Suprapubic skin (tissue), 3 donors: ENCODE data around the gene RCAN2.

Experiments
- EP300 ChIP-seq: sonication (generic); formaldehyde crosslinking; IDR thresholded peaks from one replicate; pipeline ENCODE4 v1.6.1; 2017; ENCODE audit warnings: antibody characterized with exemption
- TF ChIP-seq, protein P1 (sequence below), 2 donors: fragments of 200-600 bp in 1 of 2; fragments of 450-650 bp in 1 of 2; sonication (generic) in 1 of 2; IDR thresholded peaks; one replicate each; pipeline ENCODE4 v1.5.1; 2016 to 2019; ENCODE audit warnings: antibody characterized with exemption in 2 of 2, mild to moderate bottlenecking in 1 of 2, moderate library complexity in 1 of 2

DNA sequence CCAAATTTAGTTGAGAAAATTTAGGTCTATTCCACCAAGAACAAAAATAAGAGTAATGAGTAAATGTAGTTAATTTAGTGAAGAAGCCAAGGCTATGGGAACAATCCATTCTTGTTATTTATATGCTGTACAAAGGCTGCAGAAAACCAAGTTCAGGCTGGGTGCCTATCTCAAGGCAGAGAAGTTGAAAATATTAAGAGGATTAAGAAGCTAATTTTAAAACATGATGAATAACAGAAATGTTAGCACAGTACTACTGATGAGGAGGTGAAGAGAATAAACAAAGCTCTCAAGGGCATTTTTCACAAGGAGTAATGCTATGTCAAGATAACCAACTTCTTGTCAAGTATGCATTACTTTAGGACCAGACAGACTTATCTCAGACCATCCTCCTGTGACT is 68.6 kb downstream of the RCAN2 start:
- TF ChIP-seq, protein P1, sequence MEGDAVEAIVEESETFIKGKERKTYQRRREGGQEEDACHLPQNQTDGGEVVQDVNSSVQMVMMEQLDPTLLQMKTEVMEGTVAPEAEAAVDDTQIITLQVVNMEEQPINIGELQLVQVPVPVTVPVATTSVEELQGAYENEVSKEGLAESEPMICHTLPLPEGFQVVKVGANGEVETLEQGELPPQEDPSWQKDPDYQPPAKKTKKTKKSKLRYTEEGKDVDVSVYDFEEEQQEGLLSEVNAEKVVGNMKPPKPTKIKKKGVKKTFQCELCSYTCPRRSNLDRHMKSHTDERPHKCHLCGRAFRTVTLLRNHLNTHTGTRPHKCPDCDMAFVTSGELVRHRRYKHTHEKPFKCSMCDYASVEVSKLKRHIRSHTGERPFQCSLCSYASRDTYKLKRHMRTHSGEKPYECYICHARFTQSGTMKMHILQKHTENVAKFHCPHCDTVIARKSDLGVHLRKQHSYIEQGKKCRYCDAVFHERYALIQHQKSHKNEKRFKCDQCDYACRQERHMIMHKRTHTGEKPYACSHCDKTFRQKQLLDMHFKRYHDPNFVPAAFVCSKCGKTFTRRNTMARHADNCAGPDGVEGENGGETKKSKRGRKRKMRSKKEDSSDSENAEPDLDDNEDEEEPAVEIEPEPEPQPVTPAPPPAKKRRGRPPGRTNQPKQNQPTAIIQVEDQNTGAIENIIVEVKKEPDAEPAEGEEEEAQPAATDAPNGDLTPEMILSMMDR (IDR thresholded peaks at IDR 0.05): no peak
- no peak for TF ChIP-seq EP300
